ENCODE results near the gene ZNF343. TPM values are rescaled to one million over a fixed set of nuclear protein-coding genes. Genes with fewer than 3 reads are reported as not detected.

The ZNF343 gene
- total RNA-seq, 1 experiment from 2014 or later: 13.8 TPM

- TF ChIP-seq EZH2 (IDR thresholded peaks at IDR 0.05; ENCODE audit: borderline replicate concordance, low read depth, low read length, poor library complexity, severe bottlenecking) (no peak), CTCF (conservative IDR thresholded peaks at IDR 0.05; ENCODE audit: low read depth, low read length) (no peak)
- POLR2A ChIA-PET (ENCODE audit: low non-redundant PET): interaction anchor here (0.6 kb wide), 1 partner anchor 12 kb away, joined by 11 read pairs; no protein-coding TSS in a partner anchor
- H3K36me3 ChIP-seq (ENCODE audit: insufficient read depth, low read length, poor library complexity, severe bottlenecking): no peaks in the 10 kb centered on the region
- H3K4me3 ChIP-seq (ENCODE audit: low read depth, low read length, poor library complexity, severe bottlenecking): no peak overlapping the region
- peaks cover 2% of the 10 kb centered on the region for H3K4me1 ChIP-seq (ENCODE audit: insufficient read depth, low read length, poor library complexity, severe bottlenecking)
- no TSS peak for BruUV-seq (replicated peaks)
- CTCF ChIA-PET: no interaction called here
- H3K9me3 ChIP-seq (ENCODE audit: low read depth, low read length, poor library complexity, severe bottlenecking): no peaks in the 10 kb centered on the region
- DNase-seq (ENCODE audit: low spot score): no peak
- intact Hi-C loops (cut with micrococcal nuclease; ENCODE audit: unreplicated experiment): no loop called here
- no peak overlapping the region for H3K27ac ChIP-seq (ENCODE audit: low read depth, low read length, poor library complexity, severe bottlenecking)
- no peaks in the 10 kb centered on the region for H3K27me3 ChIP-seq (replicated peaks; ENCODE audit: insufficient read depth, low read depth, low read length, poor library complexity)
Observed at GRCh38 chr20:2518558-2518957, 9.8 kb upstream of the ZNF343 start.

DNA sequence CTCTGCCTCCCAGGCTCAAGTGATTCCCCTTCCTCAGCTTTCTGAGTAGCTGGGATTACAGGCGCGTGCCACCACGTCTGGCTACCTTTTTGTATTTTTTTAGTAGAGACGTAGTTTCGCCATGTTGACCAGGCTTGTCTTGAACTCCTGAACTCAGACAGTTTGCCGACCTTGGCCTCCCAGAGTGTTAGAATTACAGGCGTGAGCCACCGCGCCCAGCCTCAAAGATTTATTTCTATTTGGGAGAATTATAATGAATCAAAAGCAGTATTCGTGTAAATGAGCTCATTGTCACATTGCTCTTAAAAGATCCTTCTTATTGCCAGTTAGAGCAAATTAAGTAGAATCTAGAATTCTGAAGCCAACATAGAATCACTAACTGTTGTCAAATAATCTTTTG, 9.4 kb upstream of the ZNF343 start:
- Histone ChIP-seq H3K27ac (ENCODE audit: low read depth, low read length, poor library complexity, severe bottlenecking) (no peak overlapping the region), H3K36me3 (ENCODE audit: insufficient read depth, low read length, poor library complexity, severe bottlenecking) (no peaks in the 10 kb centered on the region), H3K4me3 (ENCODE audit: low read depth, low read length, poor library complexity, severe bottlenecking) (no peak overlapping the region), H3K27me3 (replicated peaks; ENCODE audit: insufficient read depth, low read depth, low read length, poor library complexity) (no peaks in the 10 kb centered on the region), H3K4me1 (ENCODE audit: insufficient read depth, low read length, poor library complexity, severe bottlenecking) (peaks cover 2% of the 10 kb centered on the region), H3K9me3 (ENCODE audit: low read depth, low read length, poor library complexity, severe bottlenecking) (no peaks in the 10 kb centered on the region)
- BruUV-seq (replicated peaks): no TSS peak
- TF ChIP-seq EZH2 (IDR thresholded peaks at IDR 0.05; ENCODE audit: borderline replicate concordance, low read depth, low read length, poor library complexity, severe bottlenecking) (no peak), CTCF (conservative IDR thresholded peaks at IDR 0.05; ENCODE audit: low read depth, low read length) (no peak)
- no peak for DNase-seq (ENCODE audit: low spot score)
- CTCF ChIA-PET: no interaction called here
- POLR2A ChIA-PET (ENCODE audit: low non-redundant PET): interaction anchor here (0.6 kb wide), 1 partner anchor 11 kb away, joined by 11 read pairs; no protein-coding TSS in a partner anchor
- intact Hi-C loops (cut with micrococcal nuclease; ENCODE audit: unreplicated experiment): no loop called here

DNA sequence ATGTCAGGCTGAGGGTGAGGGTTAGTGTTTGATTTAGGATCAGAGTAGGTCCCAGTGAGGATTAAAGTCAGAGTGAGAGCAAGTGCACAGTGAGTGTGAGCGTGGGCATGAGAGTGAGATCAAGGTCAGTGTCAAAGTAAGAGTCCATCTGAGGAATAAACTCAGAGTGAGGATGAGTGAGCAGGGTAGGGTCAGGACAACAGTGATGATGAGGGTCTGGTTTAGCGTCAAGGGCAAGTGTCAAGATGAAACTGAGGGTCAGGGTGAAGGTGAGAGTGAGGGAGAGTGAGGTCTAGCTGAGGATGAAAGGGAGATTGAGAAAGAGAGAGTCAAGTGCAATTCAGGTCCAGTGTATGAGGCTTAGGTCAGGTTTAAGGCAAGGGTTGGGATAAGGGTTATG, 7.7 kb upstream of the ZNF343 start:
- peaks cover 1% of the 10 kb centered on the region for H3K4me1 ChIP-seq (ENCODE audit: insufficient read depth, low read length, poor library complexity, severe bottlenecking)
- DNase-seq (ENCODE audit: low spot score): no peak
- no peaks in the 10 kb centered on the region for H3K9me3 ChIP-seq (ENCODE audit: low read depth, low read length, poor library complexity, severe bottlenecking)
- H3K27ac ChIP-seq (ENCODE audit: low read depth, low read length, poor library complexity, severe bottlenecking): no peak overlapping the region
- intact Hi-C loops (cut with micrococcal nuclease; ENCODE audit: unreplicated experiment): no loop called here
- BruUV-seq (replicated peaks): no TSS peak
- H3K4me3 ChIP-seq (ENCODE audit: low read depth, low read length, poor library complexity, severe bottlenecking): no peak overlapping the region
- no peak for TF ChIP-seq EZH2 (IDR thresholded peaks at IDR 0.05; ENCODE audit: borderline replicate concordance, low read depth, low read length, poor library complexity, severe bottlenecking)
- TF ChIP-seq CTCF (conservative IDR thresholded peaks at IDR 0.05; ENCODE audit: low read depth, low read length): no peak
- POLR2A ChIA-PET (ENCODE audit: low non-redundant PET): no interaction called here
- no peaks in the 10 kb centered on the region for H3K27me3 ChIP-seq (replicated peaks; ENCODE audit: insufficient read depth, low read depth, low read length, poor library complexity)
- no peaks in the 10 kb centered on the region for H3K36me3 ChIP-seq (ENCODE audit: insufficient read depth, low read length, poor library complexity, severe bottlenecking)
- CTCF ChIA-PET: no interaction called here

Measured in A673 (cell line).